ENCODE results near the gene ZNF787. TPM values are rescaled to one million over a fixed set of nuclear protein-coding genes. Genes with fewer than 3 reads are reported as not detected.

The ZNF787 gene
- total and polyA plus RNA-seq, 2 of the 13 experiments (the other 11 are each of a cell fraction or from before 2014, with no cell fraction given): 15.1 to 42.8 TPM

DNA sequence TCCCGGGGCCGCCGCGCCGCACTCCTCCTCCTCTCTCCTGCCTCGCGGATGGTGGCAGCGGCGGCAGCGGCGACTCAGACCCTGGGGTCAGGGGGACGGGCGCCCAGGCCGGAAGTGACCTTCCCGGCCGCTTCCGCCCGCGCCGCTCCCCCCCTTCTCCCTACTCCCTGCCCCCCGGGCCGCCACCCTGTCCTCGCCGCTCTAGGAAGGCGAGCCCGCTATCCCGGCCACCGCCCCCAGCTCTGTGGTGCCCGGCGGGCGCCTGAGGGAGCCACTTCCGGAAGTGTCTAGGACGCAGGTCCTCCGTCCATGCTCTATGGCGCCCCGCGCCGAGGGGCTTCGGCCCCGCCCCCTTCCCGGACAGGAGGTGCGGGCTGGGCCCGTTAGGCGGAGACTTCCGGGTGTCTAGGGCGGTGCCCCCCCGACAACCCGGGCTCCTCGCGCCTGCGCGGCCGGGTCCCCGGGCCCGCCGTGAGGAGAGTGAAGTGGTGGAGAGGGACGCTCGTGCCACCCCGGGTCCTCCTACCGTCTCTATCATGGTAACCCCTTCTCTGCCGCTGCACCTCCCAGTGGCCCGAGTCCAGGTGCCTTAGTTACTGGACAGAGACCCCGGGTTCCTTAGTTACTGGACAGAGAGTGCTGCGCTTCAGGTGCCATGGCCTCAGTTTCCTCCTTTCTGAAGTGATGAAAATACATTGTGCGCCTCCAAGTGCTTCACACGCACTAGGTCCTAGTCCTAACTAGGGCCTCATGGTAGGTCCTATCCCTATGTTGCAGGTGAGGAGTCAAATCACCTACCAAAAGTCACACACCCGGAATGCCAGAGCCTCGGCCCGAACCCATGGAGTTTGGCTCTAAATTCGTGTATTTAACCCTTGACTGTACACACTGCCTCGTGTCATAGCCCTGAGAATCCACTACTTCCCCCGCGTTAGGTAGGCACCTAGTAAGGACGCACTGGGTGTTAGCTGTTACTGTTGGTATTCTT, at the start of gene ZNF787 (continued):
- TF ChIP-seq ZNF34 (CRISPR knock-in tag; IDR thresholded peaks at IDR 0.05; ENCODE audit: borderline replicate concordance) (no peak), ZBTB38 (CRISPR knock-in tag; IDR thresholded peaks at IDR 0.05) (0 out of 2 replicates have a peak, but pooled peaks have one; percentile 15), CBX2 (IDR thresholded peaks at IDR 0.05; ENCODE audit: low read depth, low read length) (no peak), CBX2 (CRISPR knock-in tag; IDR thresholded peaks at IDR 0.05; ENCODE audit: low read depth) (no peak), TAF15 (IDR thresholded peaks at IDR 0.05; ENCODE audit: low read depth, low read length, poor library complexity, severe bottlenecking) (peak; percentile 76), NR2F1 (CRISPR knock-in tag; IDR thresholded peaks at IDR 0.05) (no peak), TSC22D2 (CRISPR knock-in tag; IDR thresholded peaks at IDR 0.05; ENCODE audit: borderline replicate concordance) (no peak), SUZ12 (IDR thresholded peaks at IDR 0.05; ENCODE audit: low read depth, low read length) (no peak), NR2C2 (CRISPR knock-in tag; IDR thresholded peaks at IDR 0.05; ENCODE audit: borderline replicate concordance) (peak; percentile 97), SOX5 (CRISPR knock-in tag; IDR thresholded peaks at IDR 0.05; ENCODE audit: borderline replicate concordance) (no peak; the same call in 1 of the 2 replicates), THYN1 (CRISPR knock-in tag; IDR thresholded peaks at IDR 0.05; ENCODE audit: borderline replicate concordance, low read depth) (no peak), ASH2L (IDR thresholded peaks at IDR 0.05; ENCODE audit: insufficient read length, low read depth, low read length) (peak; percentile 58), ERF (CRISPR knock-in tag; IDR thresholded peaks at IDR 0.05) (peak; percentile 57; the same call in 1 of the 2 replicates), EZH2 (conservative IDR thresholded peaks at IDR 0.05; ENCODE audit: low read depth, low read length) (no peak), XBP1 (CRISPR knock-in tag; IDR thresholded peaks at IDR 0.05) (no peak), SP1 (IDR thresholded peaks at IDR 0.05) (no peak), SP1 (CRISPR knock-in tag; IDR thresholded peaks at IDR 0.05) (peak; percentile 47; the same call in 1 of the 2 replicates), HHEX (CRISPR knock-in tag; IDR thresholded peaks at IDR 0.05) (no peak), KAT8 (CRISPR knock-in tag; IDR thresholded peaks at IDR 0.05) (peak; percentile 94), ZNF782 (CRISPR knock-in tag; IDR thresholded peaks at IDR 0.05; ENCODE audit: borderline replicate concordance) (peak; percentile 73; the same call in 1 of the 2 replicates), ZNF792 (CRISPR knock-in tag; IDR thresholded peaks at IDR 0.05) (no peak), ZFX (CRISPR knock-in tag; IDR thresholded peaks at IDR 0.05; ENCODE audit: low read depth) (peak; percentile 53), HOXA7 (CRISPR knock-in tag; IDR thresholded peaks at IDR 0.05) (no peak), ARHGAP35 (CRISPR knock-in tag; IDR thresholded peaks at IDR 0.05; ENCODE audit: borderline replicate concordance) (no peak)
- TF ChIP-seq, protein P1, sequence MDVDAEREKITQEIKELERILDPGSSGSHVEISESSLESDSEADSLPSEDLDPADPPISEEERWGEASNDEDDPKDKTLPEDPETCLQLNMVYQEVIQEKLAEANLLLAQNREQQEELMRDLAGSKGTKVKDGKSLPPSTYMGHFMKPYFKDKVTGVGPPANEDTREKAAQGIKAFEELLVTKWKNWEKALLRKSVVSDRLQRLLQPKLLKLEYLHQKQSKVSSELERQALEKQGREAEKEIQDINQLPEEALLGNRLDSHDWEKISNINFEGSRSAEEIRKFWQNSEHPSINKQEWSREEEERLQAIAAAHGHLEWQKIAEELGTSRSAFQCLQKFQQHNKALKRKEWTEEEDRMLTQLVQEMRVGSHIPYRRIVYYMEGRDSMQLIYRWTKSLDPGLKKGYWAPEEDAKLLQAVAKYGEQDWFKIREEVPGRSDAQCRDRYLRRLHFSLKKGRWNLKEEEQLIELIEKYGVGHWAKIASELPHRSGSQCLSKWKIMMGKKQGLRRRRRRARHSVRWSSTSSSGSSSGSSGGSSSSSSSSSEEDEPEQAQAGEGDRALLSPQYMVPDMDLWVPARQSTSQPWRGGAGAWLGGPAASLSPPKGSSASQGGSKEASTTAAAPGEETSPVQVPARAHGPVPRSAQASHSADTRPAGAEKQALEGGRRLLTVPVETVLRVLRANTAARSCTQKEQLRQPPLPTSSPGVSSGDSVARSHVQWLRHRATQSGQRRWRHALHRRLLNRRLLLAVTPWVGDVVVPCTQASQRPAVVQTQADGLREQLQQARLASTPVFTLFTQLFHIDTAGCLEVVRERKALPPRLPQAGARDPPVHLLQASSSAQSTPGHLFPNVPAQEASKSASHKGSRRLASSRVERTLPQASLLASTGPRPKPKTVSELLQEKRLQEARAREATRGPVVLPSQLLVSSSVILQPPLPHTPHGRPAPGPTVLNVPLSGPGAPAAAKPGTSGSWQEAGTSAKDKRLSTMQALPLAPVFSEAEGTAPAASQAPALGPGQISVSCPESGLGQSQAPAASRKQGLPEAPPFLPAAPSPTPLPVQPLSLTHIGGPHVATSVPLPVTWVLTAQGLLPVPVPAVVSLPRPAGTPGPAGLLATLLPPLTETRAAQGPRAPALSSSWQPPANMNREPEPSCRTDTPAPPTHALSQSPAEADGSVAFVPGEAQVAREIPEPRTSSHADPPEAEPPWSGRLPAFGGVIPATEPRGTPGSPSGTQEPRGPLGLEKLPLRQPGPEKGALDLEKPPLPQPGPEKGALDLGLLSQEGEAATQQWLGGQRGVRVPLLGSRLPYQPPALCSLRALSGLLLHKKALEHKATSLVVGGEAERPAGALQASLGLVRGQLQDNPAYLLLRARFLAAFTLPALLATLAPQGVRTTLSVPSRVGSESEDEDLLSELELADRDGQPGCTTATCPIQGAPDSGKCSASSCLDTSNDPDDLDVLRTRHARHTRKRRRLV (CRISPR knock-in tag; IDR thresholded peaks at IDR 0.05): no peak; the same call in 1 of the 2 replicates

All from HepG2 (cell line).